CMK (cell line): Measurements from ENCODE around the gene LMNA.

Source experiments
- DNase-seq: peaks from one replicate; pipeline ENCODE4 v3.0.0-alpha.2; 2010; ENCODE audit warnings: low read depth

The LMNA gene

DNA sequence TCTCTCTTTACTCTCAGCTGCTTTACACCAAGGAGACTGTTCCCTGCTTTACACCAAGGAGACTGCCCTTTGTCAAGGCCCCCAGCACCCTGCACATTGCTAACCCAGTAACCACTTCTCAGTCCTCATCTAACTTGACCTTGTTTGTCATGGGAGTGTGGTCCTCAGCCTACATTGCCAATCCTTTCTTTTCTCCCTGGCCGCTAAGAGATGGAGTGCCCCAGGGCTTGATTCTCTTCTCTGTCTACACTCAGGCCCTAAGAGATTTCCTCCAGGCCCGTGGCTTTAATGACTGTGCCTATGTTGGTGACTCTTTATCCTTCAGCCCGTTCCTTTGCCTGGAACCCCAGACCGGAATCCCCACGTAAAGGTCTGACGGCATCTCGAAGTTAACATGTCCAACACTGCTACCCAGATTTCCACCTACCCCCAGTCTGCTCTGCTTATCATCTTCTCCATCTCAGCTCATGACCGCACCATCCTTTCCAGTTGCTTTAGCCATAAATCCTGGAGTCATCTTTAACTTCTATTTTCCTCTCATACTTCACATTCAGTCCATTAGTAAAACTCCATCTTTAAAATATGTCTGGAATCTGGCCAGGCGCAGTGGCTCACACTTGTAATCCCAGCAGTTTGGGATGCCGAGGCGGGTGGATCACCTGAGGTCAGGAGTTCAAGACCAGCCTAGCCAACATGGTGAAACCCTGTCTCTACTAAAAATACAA is 29.4 kb downstream of the LMNA start:
- no peak for DNase-seq

DNA sequence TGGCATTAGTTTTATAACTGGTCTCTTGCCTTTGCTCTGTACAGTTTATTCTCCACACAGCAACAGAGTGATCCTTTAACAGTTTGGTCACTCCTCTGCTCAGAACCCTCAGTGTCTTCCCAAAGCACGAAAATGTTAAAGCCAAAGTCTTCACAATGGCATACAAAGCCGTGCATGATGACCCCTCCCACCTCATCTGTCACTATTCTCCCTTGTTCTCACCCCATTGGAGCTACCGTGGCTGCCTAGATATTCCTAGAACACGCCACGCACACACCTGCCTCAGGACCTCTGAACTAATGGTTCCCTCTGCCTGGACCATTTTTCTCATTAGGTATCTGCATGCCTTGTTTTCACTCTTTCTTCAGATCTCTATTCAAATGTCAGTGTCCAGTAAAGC is 30.2 kb downstream of the LMNA start:
- DNase-seq, result no peak

DNA sequence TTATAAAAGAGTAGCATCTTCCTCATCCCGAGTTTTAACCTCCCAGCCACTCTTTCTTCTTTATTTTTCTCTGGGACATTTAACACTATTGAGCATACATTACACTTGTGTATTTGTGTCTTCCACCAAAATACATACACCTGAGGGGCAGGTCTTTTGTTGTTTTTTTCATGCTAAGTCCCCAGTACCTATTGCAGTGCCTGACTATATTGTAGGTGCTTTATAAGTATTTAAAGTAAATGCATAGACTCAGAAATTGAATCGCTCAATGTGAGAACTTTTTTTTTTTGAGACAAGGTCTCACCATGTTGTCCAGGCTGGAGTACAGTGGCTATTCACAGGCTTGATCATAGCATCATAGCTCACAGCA is 31.1 kb downstream of the LMNA start:
- no peak for DNase-seq

DNA sequence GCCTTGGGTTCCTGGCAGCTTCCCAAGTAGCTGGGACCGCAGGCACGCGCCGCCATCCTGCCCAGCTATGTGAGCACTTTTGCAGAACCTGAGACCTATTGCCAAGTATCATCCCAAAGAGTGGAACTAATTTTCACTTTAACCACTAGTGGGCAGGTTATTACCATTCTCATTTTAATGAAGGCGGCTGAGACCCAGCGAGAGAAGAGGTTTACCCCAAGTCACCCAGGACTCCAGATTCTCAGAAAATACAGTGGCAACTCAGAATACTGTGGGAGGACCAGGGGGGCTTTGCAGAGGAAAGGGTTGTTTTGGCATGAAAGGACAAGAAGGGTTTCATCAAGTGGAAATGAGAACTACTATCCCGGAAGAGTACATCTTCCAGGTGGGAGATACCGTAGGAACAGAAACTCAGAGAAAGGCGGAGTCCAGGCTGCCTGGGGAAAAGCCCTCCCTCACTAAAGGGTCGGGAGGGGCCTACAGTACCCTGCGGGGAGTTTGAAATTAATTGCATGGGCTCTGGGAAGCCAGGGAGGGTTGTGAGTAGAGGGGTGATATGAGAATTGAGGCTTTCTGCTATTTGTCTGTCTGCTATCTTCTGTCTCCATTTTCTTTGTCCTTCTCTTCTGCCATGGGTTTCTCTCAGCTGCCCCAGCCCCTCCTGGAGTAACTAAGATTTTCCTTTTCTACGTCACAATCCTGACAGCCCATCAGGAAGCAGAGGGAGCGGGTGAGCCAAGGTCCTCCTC is 31.7 kb downstream of the LMNA start:
- DNase-seq, result no peak

DNA sequence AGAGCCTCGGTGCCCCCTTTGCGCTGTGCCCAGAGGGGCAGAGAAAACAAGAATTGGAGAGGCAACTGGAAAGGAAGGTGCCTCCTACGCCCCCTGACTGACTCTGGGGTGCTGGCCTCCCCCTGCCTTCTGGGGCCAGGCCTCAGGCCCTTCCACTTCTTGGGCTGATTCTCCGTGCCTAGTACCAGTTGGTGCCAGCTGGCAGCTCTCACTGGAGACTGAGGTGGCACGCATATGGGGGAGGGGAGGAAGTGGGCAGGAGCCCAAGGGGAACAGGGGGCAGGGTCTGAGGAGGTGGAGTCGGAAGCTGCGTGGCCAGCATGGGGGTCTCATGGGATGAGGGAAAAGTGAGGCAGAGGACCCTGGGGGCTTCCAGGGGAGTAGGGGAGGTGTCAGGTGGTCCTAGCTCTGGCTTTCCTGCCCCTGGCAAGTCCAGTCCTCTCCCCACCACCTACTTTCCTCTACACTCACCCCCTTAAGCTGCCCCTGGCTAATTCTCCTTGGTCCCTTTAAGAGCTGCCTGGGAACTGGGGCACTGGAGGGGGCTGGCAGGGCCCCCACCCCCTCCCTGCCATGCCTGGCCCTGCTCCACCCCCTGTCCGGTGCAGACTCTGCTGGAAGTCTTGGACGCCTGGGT is 32.4 kb downstream of the LMNA start:
- no peak for DNase-seq

DNA sequence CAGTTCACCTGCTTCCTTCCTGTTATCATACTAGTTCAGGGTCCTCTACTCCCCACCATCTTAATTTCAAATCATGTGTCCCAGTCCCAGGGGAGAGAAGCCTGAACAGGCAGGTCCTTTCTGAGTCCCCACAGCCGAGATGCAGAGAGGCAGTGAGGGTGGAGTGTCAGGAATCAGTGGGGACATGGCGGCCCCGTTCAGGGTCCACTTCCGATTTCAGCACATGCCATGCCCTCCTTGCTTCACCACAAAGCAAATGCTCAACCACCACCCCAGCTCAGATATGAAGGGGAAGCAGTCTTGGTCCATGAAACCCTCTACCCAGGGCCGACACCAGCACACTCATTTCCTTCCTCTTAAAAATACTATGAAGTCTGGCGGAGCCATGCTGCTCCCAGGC is 33.7 kb downstream of the LMNA start:
- DNase-seq, result no peak

DNA sequence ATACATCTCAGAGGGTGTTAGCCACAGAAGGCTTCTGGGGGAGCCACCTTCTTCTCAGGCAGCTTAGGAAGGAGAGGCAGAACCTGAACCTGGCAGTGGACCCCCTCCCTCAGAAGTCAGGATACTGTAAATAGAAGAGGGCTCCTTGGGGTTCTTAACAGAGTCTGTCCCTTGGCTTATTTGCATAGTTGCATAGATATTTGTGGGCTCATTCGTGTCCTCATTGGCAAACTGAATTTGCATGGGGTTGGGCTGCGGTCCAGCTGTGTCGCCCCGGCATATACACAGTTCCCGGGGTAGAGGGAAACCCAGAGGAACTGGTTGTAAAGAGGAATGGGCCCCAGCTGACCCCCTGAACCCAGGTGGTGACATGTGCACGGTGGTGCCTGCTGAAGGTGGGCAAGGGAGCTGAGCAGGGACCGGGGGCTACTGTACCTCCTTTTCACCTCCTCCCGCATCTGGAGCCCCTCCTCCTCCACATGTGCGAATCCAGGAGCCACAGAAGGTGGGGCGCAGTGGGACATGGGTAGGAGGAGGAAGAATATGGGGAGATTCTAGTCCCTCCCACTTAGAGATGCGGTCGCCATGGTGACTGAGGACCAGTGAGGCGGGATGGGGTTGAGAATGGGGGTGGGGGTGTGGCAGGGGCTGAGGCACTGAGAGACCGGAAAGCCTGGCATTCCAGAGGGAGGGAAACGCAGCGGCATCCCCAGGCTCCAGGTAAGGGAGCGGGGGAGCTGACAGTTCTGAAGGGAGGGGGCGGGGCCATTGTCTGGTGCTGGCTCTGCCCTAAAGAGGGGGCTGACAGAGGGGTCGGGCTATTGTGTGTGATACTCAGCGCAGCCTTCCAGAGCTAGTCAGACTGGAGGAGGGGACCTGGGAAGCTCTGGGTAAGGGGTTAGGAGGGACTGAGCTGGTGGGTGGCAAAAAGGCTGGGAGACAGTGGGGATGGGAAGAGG is 35.1 kb downstream of the LMNA start:
- no peak for DNase-seq

DNA sequence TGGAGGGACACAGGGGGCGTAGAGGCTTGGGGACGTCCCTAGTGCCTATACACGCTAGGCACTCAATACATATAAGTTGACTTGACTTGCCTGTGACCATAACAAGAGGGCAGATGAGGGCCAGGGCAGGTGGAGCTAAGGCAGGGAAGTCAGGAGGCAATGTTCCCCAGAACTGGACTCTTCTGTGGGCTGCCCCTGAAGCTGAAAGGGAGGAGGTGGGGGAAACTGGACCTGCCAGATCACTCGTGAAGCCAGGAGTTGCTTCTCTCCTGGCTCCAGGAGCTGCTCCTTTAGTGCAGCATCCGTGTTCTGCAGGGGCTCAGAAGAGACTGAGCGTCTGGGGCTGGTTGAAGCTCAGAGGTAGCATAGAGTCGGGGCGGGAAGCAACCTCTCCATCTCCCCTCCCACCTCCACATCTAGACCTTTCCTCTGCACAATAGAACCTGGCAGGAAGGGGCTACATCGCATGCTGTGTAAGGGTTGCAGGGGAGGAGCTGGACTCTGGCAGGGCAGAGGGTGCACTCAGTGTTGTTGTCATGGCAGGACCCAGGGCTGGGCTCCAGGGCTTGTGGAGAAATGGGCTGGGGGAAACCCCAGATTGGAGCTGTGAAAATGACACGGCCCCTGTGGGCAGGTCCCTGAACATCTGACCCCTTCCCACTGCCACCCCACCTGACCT is 36.0 kb downstream of the LMNA start:
- no peak for DNase-seq

DNA sequence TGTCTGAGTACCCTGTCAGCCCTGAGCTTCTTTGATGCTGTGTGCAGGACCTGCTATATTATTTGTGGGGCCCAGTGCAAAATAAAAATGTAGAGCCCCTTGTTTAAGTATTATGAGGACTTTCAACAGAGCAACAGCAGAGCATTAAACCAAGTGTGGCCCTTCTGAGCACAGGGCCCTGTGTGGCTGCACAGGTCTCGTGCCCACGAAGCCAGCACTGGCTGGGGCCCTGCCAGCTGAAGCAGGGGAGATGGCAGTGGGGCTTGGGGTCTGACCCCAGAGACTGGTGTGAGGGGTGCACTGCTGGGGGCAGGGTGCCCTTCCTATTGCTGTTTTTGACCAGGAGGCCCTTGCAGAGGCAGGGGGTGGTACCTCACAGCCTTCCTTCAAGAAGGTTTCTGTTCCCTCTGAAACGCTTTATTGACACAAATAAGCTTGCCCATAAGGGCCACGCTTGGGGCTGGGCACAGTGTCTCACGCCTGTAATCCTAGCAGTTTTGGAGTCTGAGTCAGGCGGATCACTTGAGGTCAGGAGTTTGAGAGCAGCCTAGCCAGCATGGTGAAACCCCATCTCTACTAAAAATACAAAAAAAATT is 36.7 kb downstream of the LMNA start:
- no peak for DNase-seq

DNA sequence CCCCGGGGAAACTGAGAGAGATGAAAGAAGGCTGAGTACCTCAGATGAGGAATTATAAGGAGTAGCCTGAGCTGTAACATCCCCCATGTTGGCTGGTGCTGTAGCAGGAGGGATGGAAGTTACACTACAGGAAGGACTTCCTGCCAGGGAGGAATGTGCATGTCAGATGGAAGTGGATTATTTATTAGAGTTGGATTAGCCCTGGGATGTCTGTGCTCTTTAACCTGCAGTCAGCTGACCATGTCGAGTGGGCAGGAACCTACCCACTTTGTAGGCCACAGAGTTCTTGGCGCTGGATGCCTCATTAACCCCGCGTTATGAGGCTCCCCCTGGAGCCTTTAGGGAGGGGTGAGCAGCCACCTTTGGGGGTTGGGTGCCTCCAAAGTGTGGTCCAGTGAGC is 38.1 kb downstream of the LMNA start:
- no peak for DNase-seq

DNA sequence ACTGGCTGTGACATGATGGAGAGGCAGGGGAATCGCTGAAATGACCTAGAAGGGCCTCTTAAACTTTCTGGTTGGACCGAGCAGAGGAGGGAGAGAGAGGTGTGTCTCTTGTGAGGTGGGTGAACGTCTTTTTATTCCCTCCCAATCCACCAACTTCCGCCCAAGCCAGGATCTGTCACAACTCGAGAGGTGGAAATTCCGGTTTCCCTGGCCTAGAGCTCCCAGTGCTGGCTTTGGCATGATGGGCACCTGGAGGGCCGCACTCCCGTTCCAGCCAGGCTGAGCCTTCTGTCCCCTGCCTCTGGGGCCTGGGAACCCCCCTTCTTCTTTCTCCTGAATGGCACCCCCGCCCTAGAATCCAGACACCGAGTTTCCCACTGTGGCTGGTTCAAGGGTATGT is 38.9 kb downstream of the LMNA start, which contains the start of gene SEMA4A:
SEMA4A (plus strand) TSS at position 224 of the 400 bp plus-strand sequence. CDS start 994 bp downstream, outside the sequence.
- no peak for DNase-seq

DNA sequence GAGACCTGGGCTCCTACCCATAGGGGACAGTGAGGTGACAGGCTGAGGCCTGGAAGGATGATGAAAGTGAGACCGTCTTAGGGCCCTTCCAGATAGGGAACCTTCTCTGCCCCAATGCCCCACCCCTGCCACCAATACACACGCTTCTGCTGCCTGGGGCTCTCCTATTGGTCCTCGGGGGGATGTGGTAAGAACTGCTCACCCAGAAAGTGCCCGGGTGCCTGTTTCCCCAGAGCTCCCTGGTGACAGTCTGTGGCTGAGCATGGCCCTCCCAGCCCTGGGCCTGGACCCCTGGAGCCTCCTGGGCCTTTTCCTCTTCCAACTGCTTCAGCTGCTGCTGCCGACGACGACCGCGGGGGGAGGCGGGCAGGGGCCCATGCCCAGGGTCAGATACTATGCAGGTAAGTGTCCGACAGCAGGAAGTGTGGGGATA is 39.8 kb downstream of the LMNA start:
- DNase-seq, result peak; percentile 38

DNA sequence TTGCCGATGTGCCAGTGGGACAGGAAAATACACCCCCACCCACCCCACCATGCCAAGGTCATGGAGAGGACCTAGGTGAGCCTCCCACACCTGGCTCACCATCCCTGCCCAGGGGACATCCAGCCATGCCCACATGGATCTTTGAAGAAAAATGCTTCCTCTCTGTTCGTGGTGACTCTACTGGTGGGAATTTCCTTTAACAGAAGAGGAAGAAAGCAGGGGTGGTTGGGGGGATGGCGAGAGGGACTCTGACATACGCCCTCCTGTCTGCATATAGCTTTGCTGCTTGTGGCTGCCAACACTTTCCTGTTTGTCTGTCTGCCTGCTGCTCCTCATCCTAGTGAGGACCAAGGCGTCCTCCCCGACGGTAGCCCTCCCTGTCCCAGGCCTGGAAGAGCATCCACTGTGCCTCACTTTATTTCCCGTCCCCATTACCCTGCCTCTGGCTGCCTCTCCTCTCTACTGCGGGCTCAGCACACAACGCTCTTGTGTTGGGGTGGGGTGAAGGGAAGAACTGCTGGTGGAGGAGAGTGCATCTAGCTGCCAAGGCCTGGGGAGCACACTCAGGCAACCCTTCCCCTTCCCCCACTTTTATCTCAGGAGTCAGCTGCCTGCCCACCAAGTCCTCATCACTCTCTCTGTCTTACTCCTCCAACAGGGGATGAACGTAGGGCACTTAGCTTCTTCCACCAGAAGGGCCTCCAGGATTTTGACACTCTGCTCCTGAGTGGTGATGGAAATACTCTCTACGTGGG is 41.4 kb downstream of the LMNA start:
- no peak for DNase-seq

DNA sequence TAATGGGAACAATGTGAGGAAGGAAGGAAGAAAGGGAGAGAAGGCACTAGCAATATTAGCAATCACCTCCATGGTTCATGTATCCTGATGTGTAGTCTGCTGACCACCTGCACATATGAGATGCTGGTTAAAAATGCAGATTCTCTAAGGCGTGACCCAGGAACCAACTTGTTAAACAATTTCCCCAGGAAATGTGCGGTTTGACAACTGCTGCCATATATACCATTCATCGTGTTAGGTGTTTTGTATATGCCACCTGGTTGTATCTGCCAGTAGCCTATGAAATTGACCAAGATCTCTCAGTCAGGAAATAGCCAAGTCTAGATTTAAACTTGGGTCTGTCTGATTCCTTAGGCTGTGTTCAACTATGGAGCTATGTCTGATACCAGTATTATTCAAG is 43.0 kb downstream of the LMNA start:
- DNase-seq, result no peak

DNA sequence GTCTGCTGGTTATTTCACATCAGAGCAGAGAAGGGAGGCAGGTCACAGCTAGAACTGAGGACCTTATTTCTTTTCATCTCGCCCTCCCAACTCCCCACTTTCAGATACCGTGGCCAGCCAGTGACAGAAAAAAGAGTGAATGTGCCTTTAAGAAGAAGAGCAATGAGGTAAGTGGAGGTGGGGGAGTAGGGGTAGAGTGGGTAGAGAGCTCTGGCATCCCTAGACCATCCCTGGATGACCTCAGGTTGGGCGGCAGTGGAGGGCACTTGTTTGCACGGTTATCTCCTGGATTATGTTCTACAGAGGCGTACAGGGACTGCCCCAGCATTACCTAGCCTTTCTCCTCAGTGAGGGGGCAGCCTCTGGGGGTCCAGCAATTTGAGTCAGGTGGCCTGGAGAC is 43.5 kb downstream of the LMNA start:
- no peak for DNase-seq

DNA sequence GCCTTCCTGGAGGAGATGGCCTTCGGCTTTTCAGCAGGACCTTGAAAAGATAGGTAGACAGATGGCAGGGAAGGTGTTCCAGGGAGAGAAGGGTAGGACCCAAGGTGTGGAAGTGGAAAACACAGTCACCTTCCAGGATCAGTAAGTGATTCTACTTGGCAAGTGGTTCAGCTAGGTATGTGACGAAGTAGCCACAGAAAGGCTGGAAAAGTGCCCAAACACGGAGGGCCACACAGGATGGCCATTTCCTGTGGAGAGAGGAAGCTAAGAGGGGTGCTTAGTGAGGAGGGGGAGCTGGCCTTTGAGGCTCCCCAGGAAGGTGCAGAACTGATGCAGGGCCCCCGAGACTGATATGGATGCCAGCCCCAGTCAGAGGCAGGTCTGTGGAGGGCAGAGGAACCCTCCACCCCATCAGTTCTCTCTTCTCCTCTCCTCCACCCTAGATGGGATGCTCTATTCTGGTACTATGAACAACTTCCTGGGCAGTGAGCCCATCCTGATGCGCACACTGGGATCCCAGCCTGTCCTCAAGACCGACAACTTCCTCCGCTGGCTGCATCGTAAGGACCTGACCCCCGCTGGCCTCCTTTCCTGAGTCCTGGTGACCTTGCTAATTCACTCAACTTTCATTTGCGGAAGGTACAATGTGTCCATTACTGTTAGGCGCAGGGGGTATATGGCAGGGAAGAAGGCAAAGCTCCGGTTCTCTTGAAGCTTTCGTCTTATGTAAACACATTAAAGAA is 45.7 kb downstream of the LMNA start:
- DNase-seq, result no peak

DNA sequence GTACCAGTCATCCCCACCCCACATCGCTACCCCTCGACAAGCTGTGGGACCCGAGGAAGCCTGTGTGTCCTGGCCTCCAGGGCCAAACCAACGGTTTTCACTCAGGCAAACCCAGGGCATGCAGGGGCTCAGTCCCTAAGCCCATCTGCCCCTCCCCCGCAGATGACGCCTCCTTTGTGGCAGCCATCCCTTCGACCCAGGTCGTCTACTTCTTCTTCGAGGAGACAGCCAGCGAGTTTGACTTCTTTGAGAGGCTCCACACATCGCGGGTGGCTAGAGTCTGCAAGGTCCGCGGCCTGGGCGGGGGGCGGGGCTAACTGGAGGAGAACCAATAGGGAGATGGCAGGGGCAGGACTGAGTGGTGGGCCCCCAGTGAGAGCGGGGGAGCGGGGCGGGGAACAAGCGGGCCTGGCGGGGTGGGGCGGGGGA is 46.2 kb downstream of the LMNA start:
- DNase-seq, result peak; percentile 36

DNA sequence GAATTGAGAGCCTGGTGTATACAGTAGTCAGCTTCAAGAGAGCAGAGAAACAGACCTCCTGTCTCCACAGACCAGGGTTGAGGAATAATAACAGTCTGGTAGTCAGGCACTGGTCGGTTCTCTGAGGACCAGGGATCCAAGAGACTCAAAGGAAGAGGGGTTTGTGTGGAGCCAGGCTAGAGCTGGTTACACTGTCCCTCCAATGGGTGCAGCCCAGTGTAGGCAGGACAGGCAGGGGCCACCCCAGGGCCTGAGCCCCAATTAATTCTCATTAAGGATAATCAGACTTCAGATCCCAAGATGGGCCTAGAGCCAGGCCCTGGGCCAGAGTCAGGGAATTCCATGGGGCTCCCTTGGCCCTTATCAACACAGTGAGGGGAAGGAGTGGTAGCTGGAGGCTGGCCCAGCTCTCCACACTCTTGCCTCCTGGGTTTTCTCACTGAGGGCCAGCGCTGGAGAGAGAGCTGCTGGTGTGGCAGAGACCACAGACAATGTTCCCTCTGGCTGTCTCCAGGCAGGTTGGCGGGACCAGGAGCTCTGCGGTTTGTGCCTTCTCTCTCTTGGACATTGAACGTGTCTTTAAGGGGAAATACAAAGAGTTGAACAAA is 48.0 kb downstream of the LMNA start:
- no peak for DNase-seq

DNA sequence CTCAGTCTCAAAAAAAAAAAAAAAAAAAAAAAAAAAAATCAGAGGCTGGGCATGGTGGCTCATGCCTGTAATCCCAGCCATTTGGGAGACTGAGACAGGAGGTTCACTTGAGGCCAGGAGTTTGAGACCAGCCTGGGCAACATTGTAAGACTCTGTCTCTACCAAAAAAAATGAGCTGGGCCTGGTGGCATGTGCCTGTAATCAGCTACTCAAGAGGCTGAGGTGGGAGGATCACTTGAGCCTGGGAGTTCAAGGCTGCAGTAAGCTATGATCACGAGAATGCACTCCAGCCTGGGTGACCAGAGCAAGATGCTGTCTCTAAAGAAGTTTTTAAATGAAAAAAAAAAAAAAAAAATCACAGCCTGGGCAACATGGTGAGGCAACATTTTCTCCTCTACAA is 49.2 kb downstream of the LMNA start:
- no peak for DNase-seq
